Body of pancreas (tissue), 4 donors: ENCODE measurements around the gene AKR1C3.

Experiments used
- POLR2A ChIP-seq, 3 donors: fragments of 450-650 bp; IDR thresholded peaks; one replicate each; pipeline ENCODE4 v1.6.1; 2016; ENCODE audit warnings: antibody characterized with exemption in 3 of 3, mild to moderate bottlenecking in 2 of 3
- TF ChIP-seq, protein P1 (sequence below), 7 experiments: fragments of 450-650 bp in 4 of 7; fragments of 200-600 bp in 3 of 7; sonication (generic) in 3 of 7; IDR thresholded peaks; one replicate each; pipeline ENCODE4 v1.5.1; 2016 to 2019; ENCODE audit warnings: antibody characterized with exemption in 7 of 7

DNA sequence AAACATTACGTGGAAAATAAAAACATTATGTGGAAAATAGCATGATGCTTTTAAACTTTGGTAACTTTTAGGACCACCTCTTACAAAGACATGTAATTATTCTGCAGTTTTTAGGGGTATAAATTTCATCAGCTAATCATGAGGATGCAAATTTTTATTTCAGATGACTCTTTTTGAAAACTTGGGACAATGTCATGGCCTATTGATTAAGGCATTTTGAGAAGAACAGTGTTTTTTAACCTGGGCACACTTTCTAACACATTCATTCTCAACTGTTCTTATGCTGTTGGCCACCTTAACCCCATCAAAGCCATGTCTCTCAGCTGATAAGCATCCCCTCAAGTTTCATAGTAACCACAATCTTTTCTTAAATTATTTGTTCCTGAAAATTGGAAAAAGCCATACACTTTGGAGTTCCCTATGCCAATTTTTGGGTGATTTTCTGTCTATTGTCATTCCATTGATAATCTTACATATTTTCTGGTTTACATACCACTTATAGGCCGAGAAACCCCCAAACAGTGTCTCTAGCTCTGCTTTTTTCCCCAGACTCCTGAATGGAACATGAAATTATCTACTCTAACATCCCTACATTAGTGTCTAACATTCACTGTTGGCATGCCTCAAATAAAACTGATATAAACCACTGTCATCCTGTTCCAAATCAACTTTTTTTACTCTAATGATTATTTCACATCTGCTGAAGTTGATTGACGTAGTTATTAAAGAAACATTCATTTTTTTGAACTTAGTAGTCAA lies 14.6 kb downstream of the AKR1C3 start:
- TF ChIP-seq, protein P1, sequence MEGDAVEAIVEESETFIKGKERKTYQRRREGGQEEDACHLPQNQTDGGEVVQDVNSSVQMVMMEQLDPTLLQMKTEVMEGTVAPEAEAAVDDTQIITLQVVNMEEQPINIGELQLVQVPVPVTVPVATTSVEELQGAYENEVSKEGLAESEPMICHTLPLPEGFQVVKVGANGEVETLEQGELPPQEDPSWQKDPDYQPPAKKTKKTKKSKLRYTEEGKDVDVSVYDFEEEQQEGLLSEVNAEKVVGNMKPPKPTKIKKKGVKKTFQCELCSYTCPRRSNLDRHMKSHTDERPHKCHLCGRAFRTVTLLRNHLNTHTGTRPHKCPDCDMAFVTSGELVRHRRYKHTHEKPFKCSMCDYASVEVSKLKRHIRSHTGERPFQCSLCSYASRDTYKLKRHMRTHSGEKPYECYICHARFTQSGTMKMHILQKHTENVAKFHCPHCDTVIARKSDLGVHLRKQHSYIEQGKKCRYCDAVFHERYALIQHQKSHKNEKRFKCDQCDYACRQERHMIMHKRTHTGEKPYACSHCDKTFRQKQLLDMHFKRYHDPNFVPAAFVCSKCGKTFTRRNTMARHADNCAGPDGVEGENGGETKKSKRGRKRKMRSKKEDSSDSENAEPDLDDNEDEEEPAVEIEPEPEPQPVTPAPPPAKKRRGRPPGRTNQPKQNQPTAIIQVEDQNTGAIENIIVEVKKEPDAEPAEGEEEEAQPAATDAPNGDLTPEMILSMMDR (IDR thresholded peaks at IDR 0.05) = no peak
- no peak for TF ChIP-seq POLR2A (IDR thresholded peaks at IDR 0.05)
